Measurements from ENCODE around the gene TTLL8. TPM values are rescaled to one million over a fixed set of nuclear protein-coding genes. Genes with fewer than 3 reads are reported as not detected.
A peak's percentile ranks its signal among the peaks of the same experiment; 100 is the strongest.

TTLL8 gene
- total RNA-seq, 4 donors from 2014 or later: not detected

GRCh38 chr22:49970528-49971231, 87.4 kb downstream of the TTLL8 start:
- intact Hi-C loops (cut with DNase I): loop anchor here (5.0 kb wide), 1 partner anchor 38 kb away; no protein-coding TSS in a partner anchor
- H3K27me3 ChIP-seq: no peaks in the 10 kb centered on the region
- peak overlapping the region; percentile 61 to 69 (median 64) for H3K4me3 ChIP-seq
- H3K27ac ChIP-seq (replicated peaks in 1 of 4): peak overlapping the region; percentile 88 to 98 (median 95)
- TF ChIP-seq POLR2A (IDR thresholded peaks at IDR 0.05; ENCODE audit: low read depth): peak; percentile 88
- TF ChIP-seq, protein P1, sequence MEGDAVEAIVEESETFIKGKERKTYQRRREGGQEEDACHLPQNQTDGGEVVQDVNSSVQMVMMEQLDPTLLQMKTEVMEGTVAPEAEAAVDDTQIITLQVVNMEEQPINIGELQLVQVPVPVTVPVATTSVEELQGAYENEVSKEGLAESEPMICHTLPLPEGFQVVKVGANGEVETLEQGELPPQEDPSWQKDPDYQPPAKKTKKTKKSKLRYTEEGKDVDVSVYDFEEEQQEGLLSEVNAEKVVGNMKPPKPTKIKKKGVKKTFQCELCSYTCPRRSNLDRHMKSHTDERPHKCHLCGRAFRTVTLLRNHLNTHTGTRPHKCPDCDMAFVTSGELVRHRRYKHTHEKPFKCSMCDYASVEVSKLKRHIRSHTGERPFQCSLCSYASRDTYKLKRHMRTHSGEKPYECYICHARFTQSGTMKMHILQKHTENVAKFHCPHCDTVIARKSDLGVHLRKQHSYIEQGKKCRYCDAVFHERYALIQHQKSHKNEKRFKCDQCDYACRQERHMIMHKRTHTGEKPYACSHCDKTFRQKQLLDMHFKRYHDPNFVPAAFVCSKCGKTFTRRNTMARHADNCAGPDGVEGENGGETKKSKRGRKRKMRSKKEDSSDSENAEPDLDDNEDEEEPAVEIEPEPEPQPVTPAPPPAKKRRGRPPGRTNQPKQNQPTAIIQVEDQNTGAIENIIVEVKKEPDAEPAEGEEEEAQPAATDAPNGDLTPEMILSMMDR (IDR thresholded peaks at IDR 0.05): no peak
- peak; percentile 29 for TF ChIP-seq EP300 (IDR thresholded peaks at IDR 0.05)
- TF ChIP-seq POLR2AphosphoS5 (IDR thresholded peaks at IDR 0.05): peak; percentile 95 to 97
- H3K4me1 ChIP-seq: peaks cover 58 to 73% (median 61%) of the 10 kb centered on the region in 4 donors
- WGBS: 15% methylated on average over 12 of the region's 32 CpGs
- no peaks in the 10 kb centered on the region for H3K9me3 ChIP-seq
- no peaks in the 10 kb centered on the region for H3K36me3 ChIP-seq
- DNase-seq (ENCODE audit: extremely low spot score): peak; percentile 99

- no peaks in the 10 kb centered on the region for H3K9me3 ChIP-seq
- H3K4me3 ChIP-seq: no peak overlapping the region
- no peaks in the 10 kb centered on the region for H3K27me3 ChIP-seq
- WGBS: 79% methylated on average over 3 of the region's 8 CpGs
- H3K27ac ChIP-seq (replicated peaks in 1 of 4): peak overlapping the region; percentile 88 to 98 (median 95)
- H3K4me1 ChIP-seq: peaks cover 64 to 77% (median 68%) of the 10 kb centered on the region in 4 donors
- no peak for DNase-seq (ENCODE audit: extremely low spot score)
- no peak for TF ChIP-seq POLR2A (IDR thresholded peaks at IDR 0.05; ENCODE audit: low read depth)
- TF ChIP-seq POLR2AphosphoS5 (IDR thresholded peaks at IDR 0.05): no peak
- TF ChIP-seq, protein P1 (IDR thresholded peaks at IDR 0.05): no peak
- no peak for TF ChIP-seq EP300 (IDR thresholded peaks at IDR 0.05)
- peaks cover 0 to 7% (median 5%) of the 10 kb centered on the region in 4 donors for H3K36me3 ChIP-seq
- intact Hi-C loops (cut with DNase I): loop anchor here (5.0 kb wide), 1 partner anchor 38 kb away; no protein-coding TSS in a partner anchor
Observed at GRCh38 chr22:49969751-49970527, 88.2 kb downstream of the TTLL8 start.

- H3K4me1 ChIP-seq: peaks cover 73 to 86% (median 77%) of the 10 kb centered on the region in 4 donors
- WGBS: 100% methylated on average over 6 of the region's 16 CpGs
- peaks cover 0 to 16% (median 14%) of the 10 kb centered on the region in 4 donors for H3K36me3 ChIP-seq
- H3K27me3 ChIP-seq: no peaks in the 10 kb centered on the region
- peak overlapping the region; percentile 88 to 98 (median 95) for H3K27ac ChIP-seq (replicated peaks in 1 of 4)
- no peak for TF ChIP-seq POLR2AphosphoS5 (IDR thresholded peaks at IDR 0.05)
- TF ChIP-seq POLR2A (IDR thresholded peaks at IDR 0.05; ENCODE audit: low read depth): no peak
- TF ChIP-seq, protein P1 (IDR thresholded peaks at IDR 0.05): no peak
- no peak for TF ChIP-seq EP300 (IDR thresholded peaks at IDR 0.05)
- H3K9me3 ChIP-seq: no peaks in the 10 kb centered on the region
- no peak overlapping the region for H3K4me3 ChIP-seq
- intact Hi-C loops (cut with DNase I): no loop called here
- DNase-seq (ENCODE audit: extremely low spot score): no peak
Observed at GRCh38 chr22:49968831-49969661, 89.1 kb downstream of the TTLL8 start.

Other genes with a start within 250 kb of the TTLL8 start
- 10 to 100 TPM; 36.5 to 54.1 (median 51.4) TPM for gene BRD1, start 230.4 kb downstream of the TTLL8 start, total RNA-seq
- 10 to 100 TPM in 1 of 4 donors, 1 to 10 TPM in 3; 6.6 to 11.1 (median 9.5) TPM for gene ZBED4, start 204.5 kb downstream of the TTLL8 start, total RNA-seq
- gene ALG12, start 139.9 kb downstream of the TTLL8 start, total RNA-seq: 10 to 100 TPM; 17.7 to 28.0 (median 23.8) TPM
- gene CRELD2, start 139.7 kb downstream of the TTLL8 start, total RNA-seq: 10 to 100 TPM; 32.0 to 38.2 (median 34.2) TPM
- gene PIM3, start 97.5 kb downstream of the TTLL8 start, total RNA-seq: 100 to 1,000 TPM in 1 of 4 donors, 10 to 100 TPM in 3; 36.1 to 106 (median 56.5) TPM
- gene IL17REL, start 45.5 kb downstream of the TTLL8 start, total RNA-seq: not detected
- gene MLC1, start 27.1 kb upstream of the TTLL8 start, total RNA-seq: under 1 TPM in 3 of 4 donors, not detected in 1; 0.13 to 0.17 (median 0.17) TPM
- gene MOV10L1, start 31.7 kb upstream of the TTLL8 start, total RNA-seq: under 1 TPM; 0.23 to 0.83 (median 0.40) TPM
- gene PANX2, start 112.4 kb upstream of the TTLL8 start, total RNA-seq: 1 to 10 TPM in 1 of 4 donors, under 1 TPM in 3; 0.33 to 1.0 (median 0.56) TPM
- gene TRABD, start 127.6 kb upstream of the TTLL8 start, total RNA-seq: 10 to 100 TPM; 18.3 to 31.0 (median 22.3) TPM
- gene SELENOO, start 142.7 kb upstream of the TTLL8 start, total RNA-seq: 10 to 100 TPM; 22.4 to 41.0 (median 23.0) TPM
- 10 to 100 TPM; 20.2 to 38.0 (median 30.0) TPM for gene TUBGCP6, start 186.7 kb upstream of the TTLL8 start, total RNA-seq
- gene HDAC10, start 193.0 kb upstream of the TTLL8 start, total RNA-seq: 10 to 100 TPM; 10.2 to 19.5 (median 17.4) TPM
- gene MAPK12, start 203.4 kb upstream of the TTLL8 start, total RNA-seq: 10 to 100 TPM in 3 of 4 donors, 1 to 10 TPM in 1; 5.8 to 22.9 (median 16.1) TPM
- gene MAPK11, start 212.1 kb upstream of the TTLL8 start, total RNA-seq: 10 to 100 TPM in 2 of 4 donors, 1 to 10 TPM in 2; 3.7 to 12.5 (median 10.1) TPM
- 100 to 1,000 TPM; 115 to 218 (median 154) TPM for gene PLXNB2, start 249.3 kb upstream of the TTLL8 start, total RNA-seq

Data from esophagus muscularis mucosa (tissue), 4 donors.